ENCODE data around the gene ANAPC5.
A peak's percentile ranks its signal among the peaks of the same experiment; 100 is the strongest.
"Not testable (repeated sequence)": the region's sequence is repeated elsewhere in the genome, so short reads cannot be mapped to it uniquely, and the experiment has no call there.

The ANAPC5 gene

DNA sequence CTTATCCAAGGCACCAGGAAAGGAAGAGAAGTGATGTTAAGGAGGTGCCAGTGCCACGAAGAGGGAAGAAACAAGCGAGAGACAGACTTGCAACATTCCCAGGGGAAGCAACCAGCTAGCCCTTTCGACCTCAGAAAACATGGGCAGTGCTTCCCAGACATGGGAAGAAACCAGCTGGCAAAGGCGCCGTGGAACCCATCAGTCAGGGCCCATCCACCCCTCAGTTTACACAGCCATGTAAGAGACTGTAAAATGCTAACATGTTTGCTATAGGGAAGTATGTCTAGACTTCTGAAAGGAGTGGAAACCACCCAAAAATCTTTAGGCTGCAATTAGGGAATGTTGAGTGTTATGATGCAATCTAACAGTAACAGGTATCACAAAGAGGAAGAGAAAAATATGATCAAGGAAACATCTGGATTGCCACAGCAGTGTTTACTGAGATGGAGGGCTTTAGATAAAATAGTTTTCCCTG lies 26.3 kb downstream of the ANAPC5 start:
- Histone ChIP-seq H3K36me3 (ENCODE audit: insufficient read depth, low read length) (peaks cover 77% of the 10 kb centered on the region), H3K27me3 (ENCODE audit: insufficient read depth, low read length) (no peaks in the 10 kb centered on the region), H3K4me3 (ENCODE audit: low read length) (no peak overlapping the region)

DNA sequence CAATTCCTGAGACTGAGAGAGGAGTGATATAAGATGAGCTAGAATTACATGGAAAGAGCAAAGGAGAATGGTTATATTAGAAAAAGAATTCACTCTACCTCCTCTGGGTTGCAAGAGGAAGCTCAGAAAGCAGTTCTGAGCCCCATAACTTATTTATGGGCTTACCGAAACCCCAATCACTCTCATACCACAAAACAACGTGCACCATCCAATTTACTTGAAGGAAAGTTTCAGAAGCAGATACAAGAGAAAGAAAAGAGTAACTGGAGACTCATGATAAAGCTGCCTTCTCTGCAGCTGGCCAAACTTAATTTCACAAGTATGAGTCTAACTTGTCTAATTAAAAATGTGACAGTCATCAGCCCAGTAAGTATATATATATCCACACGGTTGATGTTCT lies 28.3 kb downstream of the ANAPC5 start:
- Histone ChIP-seq H3K36me3 (ENCODE audit: insufficient read depth, low read length) (peaks cover 67% of the 10 kb centered on the region), H3K9me3 (ENCODE audit: low read length) (no peaks in the 10 kb centered on the region), H2AFZ (ENCODE audit: low read depth, low read length) (no peak overlapping the region), H3K4me3 (ENCODE audit: low read length) (no peak overlapping the region), H3K27me3 (ENCODE audit: insufficient read depth, low read length) (no peaks in the 10 kb centered on the region), H3K4me1 (ENCODE audit: insufficient read depth, low read length) (no peaks in the 10 kb centered on the region)

More for the DNA sequence above, 26.3 kb downstream of the ANAPC5 start:
- Histone ChIP-seq H3K4me1 (ENCODE audit: insufficient read depth, low read length) (no peaks in the 10 kb centered on the region), H2AFZ (ENCODE audit: low read depth, low read length) (no peak overlapping the region), H3K9me3 (ENCODE audit: low read length) (no peaks in the 10 kb centered on the region)

DNA sequence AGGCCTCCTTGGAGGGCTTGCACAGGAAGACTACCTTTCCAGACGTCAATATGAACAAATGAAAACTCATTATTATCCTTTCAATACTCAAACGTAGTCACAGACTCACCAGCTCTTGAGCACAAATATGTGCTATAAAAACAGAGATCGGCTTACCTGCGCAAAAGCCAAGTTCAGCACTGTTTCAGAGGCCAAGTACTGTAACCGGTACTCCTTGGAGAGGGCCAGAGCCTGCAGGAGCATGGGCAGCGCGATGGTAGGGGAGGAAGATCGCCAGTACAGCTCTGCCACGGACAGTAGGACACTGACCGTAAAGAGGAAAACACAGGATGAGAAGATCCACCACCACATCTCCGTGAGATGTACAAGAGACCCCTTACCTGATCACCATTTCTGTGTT lies 34.1 kb downstream of the ANAPC5 start:
- no peak overlapping the region for H2AFZ ChIP-seq (ENCODE audit: low read depth, low read length)
- H3K9me3 ChIP-seq (ENCODE audit: low read length), result no peaks in the 10 kb centered on the region
- no peaks in the 10 kb centered on the region for H3K4me1 ChIP-seq (ENCODE audit: insufficient read depth, low read length)
- no peak overlapping the region for H3K4me3 ChIP-seq (ENCODE audit: low read length)
- peaks cover 41% of the 10 kb centered on the region for H3K36me3 ChIP-seq (ENCODE audit: insufficient read depth, low read length)
- H3K27me3 ChIP-seq (ENCODE audit: insufficient read depth, low read length), result no peaks in the 10 kb centered on the region

DNA sequence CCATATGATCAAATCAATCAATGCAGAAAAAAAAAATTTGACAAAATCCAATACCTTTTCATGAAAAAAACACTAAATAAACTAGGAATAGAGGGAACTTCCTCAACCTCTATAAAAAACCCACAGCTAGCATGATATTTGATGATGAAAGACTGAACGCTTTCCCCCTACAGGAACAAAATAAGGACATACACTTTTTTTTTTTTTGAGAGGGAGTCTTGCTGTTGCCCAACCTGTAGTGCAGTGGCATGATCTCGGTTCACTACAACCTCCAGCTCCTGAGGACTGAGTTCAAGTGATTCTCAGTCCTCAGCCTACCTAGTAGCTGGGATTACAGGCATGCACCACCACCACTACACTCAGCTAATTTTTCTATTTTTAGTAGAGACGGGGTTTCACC lies 37.8 kb downstream of the ANAPC5 start:
- Histone ChIP-seq H3K9me3 (ENCODE audit: low read length) (no peaks in the 10 kb centered on the region), H3K27me3 (ENCODE audit: insufficient read depth, low read length) (no peaks in the 10 kb centered on the region), H2AFZ (ENCODE audit: low read depth, low read length) (no peak overlapping the region), H3K4me1 (ENCODE audit: insufficient read depth, low read length) (no peaks in the 10 kb centered on the region), H3K36me3 (ENCODE audit: insufficient read depth, low read length) (peaks cover 35% of the 10 kb centered on the region), H3K4me3 (ENCODE audit: low read length) (no peak overlapping the region)

DNA sequence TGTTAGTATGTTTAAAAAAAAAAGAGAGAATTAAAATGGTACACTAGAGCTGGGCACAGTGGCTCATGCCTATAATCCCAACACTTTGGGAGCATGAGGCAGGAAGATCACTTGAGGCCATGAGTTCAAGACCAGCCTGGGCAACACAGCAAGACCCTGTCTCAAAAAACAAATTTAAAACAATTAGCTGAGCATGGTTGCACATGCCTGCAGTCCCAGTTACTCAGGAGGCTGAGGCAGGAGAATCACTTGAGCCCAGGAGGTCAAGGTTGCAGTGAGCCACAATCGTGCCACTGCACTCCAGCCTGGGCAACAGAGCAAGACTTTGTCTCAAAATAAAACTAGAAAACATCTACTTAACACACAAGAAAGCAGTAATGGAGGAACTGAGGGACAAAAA lies 42.0 kb downstream of the ANAPC5 start:
- peaks cover 24% of the 10 kb centered on the region for H3K36me3 ChIP-seq (ENCODE audit: insufficient read depth, low read length)
- not testable (repeated sequence) for H3K9me3 ChIP-seq (ENCODE audit: low read length); H2AFZ ChIP-seq (ENCODE audit: low read depth, low read length); H3K4me1 ChIP-seq (ENCODE audit: insufficient read depth, low read length); H3K4me3 ChIP-seq (ENCODE audit: low read length); H3K27me3 ChIP-seq (ENCODE audit: insufficient read depth, low read length)

DNA sequence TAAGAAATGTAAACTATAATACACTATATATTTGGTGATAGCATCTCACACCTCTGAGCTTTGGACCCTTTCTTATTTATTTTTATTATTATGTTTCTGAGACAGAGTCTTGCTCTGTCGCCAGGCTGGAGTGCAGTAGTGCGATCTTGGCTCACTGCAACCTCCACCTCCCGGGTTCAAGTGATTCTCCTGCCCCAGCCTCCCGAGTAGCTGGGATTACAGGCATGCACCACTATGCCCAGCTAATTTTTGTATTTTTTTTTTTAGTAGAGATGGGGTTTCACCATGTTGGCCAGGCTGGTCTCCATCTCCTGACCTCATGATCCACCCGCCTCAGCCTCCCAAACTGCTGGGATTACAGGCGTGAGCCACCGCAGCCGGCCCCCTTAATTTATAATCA lies 44.8 kb downstream of the ANAPC5 start:
- H3K36me3 ChIP-seq (ENCODE audit: insufficient read depth, low read length), result peaks cover 21% of the 10 kb centered on the region
- not testable (repeated sequence) for H3K4me3 ChIP-seq (ENCODE audit: low read length); H3K27me3 ChIP-seq (ENCODE audit: insufficient read depth, low read length); H3K9me3 ChIP-seq (ENCODE audit: low read length); H2AFZ ChIP-seq (ENCODE audit: low read depth, low read length); H3K4me1 ChIP-seq (ENCODE audit: insufficient read depth, low read length)

DNA sequence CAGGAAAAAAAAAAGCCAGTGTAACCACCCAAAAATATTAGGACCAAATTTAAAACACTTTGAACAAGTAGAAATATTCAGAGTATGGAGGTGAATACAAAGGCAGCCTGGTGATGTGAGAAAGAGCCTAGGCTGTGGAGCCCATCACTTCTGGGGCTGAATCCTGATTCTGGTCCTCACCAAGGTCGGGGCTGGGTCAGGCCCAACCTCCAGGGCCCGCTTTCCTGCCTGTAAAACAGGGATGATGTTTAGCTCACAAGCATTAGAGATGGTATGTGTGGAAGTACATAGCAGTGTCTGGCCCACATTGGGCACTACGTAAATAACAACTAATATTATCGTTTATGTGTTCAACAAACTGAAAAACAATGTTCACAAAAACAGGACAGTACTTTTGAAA lies 47.9 kb downstream of the ANAPC5 start:
- H3K4me1 ChIP-seq (ENCODE audit: insufficient read depth, low read length), result no peaks in the 10 kb centered on the region
- peaks cover 11% of the 10 kb centered on the region for H3K36me3 ChIP-seq (ENCODE audit: insufficient read depth, low read length)
- no peak overlapping the region for H2AFZ ChIP-seq (ENCODE audit: low read depth, low read length)
- no peaks in the 10 kb centered on the region for H3K27me3 ChIP-seq (ENCODE audit: insufficient read depth, low read length)
- no peak overlapping the region for H3K4me3 ChIP-seq (ENCODE audit: low read length)
- no peaks in the 10 kb centered on the region for H3K9me3 ChIP-seq (ENCODE audit: low read length)

DNA sequence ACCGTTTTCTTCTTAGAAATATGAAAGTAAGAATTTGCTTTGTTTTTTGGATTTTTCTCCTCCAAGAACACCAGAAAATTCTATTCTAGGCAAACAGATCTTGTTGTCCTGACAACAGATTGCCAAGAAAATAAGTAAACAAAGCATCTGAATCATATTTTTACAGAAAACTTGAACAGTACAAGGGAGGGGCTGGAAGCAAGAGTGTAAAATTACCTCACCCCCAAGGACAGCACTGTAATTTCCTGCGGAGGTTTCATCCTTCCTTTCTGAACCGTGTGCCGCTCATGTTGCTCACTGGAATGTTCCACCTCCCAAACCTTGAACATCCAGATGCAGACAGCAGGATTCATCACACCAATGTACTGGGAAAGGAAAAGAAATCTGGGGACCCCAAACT lies 50.3 kb downstream of the ANAPC5 start:
- Histone ChIP-seq H2AFZ (ENCODE audit: low read depth, low read length) (no peak overlapping the region), H3K36me3 (ENCODE audit: insufficient read depth, low read length) (no peaks in the 10 kb centered on the region), H3K9me3 (ENCODE audit: low read length) (no peaks in the 10 kb centered on the region), H3K4me3 (ENCODE audit: low read length) (no peak overlapping the region), H3K27me3 (ENCODE audit: insufficient read depth, low read length) (no peaks in the 10 kb centered on the region), H3K4me1 (ENCODE audit: insufficient read depth, low read length) (peaks cover 2% of the 10 kb centered on the region)

DNA sequence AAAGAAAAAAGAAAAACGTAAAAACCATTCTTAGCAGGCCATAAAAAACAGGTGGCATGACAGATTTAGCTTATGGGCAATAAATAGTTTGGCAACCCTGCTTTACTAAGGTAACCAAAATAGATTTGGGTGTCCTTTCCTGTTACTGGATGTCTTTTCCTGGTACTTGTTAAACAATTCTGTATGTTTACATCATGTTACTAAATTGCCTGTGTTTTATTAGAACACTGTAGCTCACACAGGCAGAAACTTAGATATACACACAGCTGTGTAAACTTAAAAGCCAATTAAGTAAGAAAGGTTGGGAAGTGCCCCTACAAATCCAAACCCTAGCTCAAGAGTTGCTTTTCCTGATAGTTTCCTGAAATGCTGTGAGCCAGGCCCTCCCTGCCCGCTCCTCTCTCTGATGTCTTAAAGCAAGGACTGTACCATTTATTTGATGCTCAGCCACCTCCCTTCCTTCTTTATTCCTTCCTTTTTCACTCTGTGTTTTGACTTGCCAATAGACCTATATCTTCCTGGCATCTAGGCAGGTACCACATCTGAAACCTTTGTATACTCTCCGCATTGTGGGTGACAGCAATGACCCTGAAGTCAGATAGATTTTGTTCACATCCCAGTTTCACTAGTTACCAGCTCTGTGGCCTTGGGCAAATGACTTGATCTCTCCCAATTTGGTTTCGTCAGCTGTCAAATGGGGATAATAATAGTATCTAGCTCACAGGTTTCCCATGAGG lies 52.0 kb downstream of the ANAPC5 start:
- no peak overlapping the region for H2AFZ ChIP-seq (ENCODE audit: low read depth, low read length)

DNA sequence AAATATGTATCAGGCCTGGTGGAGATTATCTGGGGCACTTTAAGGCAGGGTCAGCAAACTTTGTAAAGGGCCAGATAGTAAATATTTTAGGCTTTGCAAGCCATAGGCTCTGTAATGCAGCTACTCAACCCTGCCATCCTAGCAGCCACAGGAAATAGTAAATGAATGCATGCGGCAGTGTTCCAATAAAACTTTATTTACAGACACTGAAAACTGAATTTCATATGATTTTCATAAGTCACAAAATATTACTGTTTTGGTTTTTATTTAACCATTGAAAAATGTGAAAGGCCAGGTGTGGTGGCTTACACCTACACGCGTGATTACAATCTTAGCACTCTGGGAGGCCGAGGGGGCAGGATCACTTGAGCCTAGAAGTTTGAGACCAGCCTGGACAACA lies 52.5 kb downstream of the ANAPC5 start:
- no peaks in the 10 kb centered on the region for H3K9me3 ChIP-seq (ENCODE audit: low read length)
- H3K36me3 ChIP-seq (ENCODE audit: insufficient read depth, low read length), result no peaks in the 10 kb centered on the region
- no peak overlapping the region for H3K4me3 ChIP-seq (ENCODE audit: low read length)
- peaks cover 14% of the 10 kb centered on the region for H3K4me1 ChIP-seq (ENCODE audit: insufficient read depth, low read length)
- no peaks in the 10 kb centered on the region for H3K27me3 ChIP-seq (ENCODE audit: insufficient read depth, low read length)
- H2AFZ ChIP-seq (ENCODE audit: low read depth, low read length), result no peak overlapping the region

More for the DNA sequence above, 52.0 kb downstream of the ANAPC5 start:
- no peak overlapping the region for H3K4me3 ChIP-seq (ENCODE audit: low read length)
- H3K27me3 ChIP-seq (ENCODE audit: insufficient read depth, low read length), result no peaks in the 10 kb centered on the region
- H3K36me3 ChIP-seq (ENCODE audit: insufficient read depth, low read length), result no peaks in the 10 kb centered on the region
- H3K4me1 ChIP-seq (ENCODE audit: insufficient read depth, low read length), result peaks cover 11% of the 10 kb centered on the region
- H3K9me3 ChIP-seq (ENCODE audit: low read length), result no peaks in the 10 kb centered on the region

DNA sequence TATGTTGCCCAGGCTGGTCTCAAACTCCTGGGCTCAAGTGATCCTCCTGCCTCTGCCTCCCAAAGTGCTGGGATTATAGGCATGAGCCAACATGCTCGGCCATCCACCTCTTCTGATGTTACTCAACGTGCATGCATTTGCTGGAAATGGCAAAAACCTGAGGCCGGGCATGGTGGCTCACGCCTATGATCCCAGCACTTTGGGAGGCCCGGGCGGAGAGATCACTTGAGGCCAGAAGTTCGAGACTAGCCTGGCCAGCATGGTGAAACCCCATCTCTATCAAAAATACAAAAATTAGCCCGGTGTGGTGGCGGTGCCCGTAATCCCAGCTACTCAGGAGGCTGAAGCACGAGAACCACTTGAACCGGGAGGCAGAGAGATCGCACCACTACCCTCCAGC lies 53.8 kb downstream of the ANAPC5 start:
- not testable (repeated sequence) for H3K4me3 ChIP-seq (ENCODE audit: low read length)

DNA sequence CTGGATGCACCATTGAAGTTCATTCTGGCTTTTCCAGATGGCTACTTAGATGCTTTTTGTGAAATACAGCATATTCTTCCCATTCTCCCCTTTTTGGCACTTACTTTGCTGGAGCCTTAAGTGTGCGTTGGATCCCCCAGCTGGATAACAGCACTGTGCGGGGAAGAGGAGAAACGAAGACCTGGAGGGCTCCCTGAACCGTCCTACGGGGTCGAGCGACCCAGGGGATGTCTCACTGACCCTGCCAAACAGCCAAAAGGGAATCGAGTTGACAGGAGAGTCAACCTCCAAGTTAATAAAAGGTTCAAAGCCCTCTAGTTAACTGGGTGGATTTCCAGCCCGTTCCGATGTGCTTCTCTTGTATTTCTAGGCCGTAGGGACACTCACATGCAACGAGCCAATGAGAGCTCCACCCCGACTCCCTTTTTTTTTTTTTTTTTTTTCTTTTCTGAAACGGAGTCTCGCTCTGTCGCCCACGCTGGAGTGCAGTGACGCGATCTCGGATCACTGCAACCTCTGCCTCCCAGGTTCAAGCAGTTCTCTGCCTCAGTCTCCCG lies 54.7 kb downstream of the ANAPC5 start:
- Histone ChIP-seq H3K27me3 (ENCODE audit: insufficient read depth, low read length) (no peaks in the 10 kb centered on the region), H3K4me3 (ENCODE audit: low read length) (peak overlapping the region; percentile 80), H3K9me3 (ENCODE audit: low read length) (no peaks in the 10 kb centered on the region), H3K36me3 (ENCODE audit: insufficient read depth, low read length) (no peaks in the 10 kb centered on the region), H2AFZ (ENCODE audit: low read depth, low read length) (peak overlapping the region; percentile 73), H3K4me1 (ENCODE audit: insufficient read depth, low read length) (peaks cover 14% of the 10 kb centered on the region)

More for the DNA sequence above, 53.8 kb downstream of the ANAPC5 start:
- H3K27me3 ChIP-seq (ENCODE audit: insufficient read depth, low read length); H2AFZ ChIP-seq (ENCODE audit: low read depth, low read length); H3K36me3 ChIP-seq (ENCODE audit: insufficient read depth, low read length); H3K9me3 ChIP-seq (ENCODE audit: low read length): not testable (repeated sequence)
- H3K4me1 ChIP-seq (ENCODE audit: insufficient read depth, low read length), result peaks cover 14% of the 10 kb centered on the region

DNA sequence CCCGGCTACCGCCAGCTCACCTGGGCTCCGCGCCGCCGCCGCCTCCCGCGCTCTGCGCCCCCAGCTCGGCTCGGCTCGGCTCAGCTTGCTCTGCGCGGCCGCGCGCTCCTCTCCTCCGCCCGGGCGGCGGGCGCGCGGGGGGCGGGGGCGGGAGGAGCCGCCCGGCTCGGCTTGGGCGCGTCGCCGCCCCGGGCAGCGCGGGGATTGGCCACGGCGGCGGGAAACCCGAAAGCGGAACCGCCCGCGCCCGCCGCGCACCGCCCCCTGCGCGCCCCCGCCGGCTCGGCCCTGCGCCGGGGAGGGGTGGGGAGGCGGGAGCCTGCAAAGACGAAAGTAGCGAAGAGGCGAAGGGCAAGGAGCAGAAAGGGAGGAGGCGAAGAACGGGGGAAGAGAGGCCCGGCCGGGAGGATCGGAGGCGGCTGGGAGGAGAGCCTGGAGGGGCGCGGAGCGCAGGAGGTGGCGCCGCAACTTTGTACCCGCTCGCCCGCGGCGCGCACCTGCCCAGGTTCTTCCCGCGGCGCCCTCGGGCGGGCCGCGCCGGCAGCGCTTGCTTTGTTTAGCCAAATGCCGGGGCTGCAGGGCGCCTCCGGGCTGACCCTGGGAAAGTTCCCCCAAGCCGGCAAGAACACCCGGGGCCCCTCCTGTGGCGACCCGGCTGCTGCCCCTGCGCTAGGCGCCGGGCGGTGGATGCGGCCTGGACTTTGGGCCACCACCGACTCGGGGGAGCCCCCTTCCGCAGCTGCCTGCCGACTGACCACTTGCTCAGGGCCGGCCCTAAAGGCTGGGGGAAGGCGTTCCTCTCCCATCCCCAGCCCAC lies 55.4 kb downstream of the ANAPC5 start, which contains the start of gene CAMKK2:
TSS of gene CAMKK2 (minus strand) at position 92 of the 817 bp plus-strand sequence. CDS start 22,183 bp downstream, outside the sequence.
- Histone ChIP-seq H2AFZ (ENCODE audit: low read depth, low read length) (peak within 1 kb of the TSS; percentile 85), H3K4me1 (ENCODE audit: insufficient read depth, low read length) (peaks cover 14% of the 10 kb centered on the region), H3K4me3 (ENCODE audit: low read length) (peak within 1 kb of the TSS; percentile 80), H3K36me3 (ENCODE audit: insufficient read depth, low read length) (no peaks in the 10 kb centered on the region), H3K27me3 (ENCODE audit: insufficient read depth, low read length) (no peaks in the 10 kb centered on the region), H3K9me3 (ENCODE audit: low read length) (no peaks in the 10 kb centered on the region)

Measured in neuron (in vitro differentiated cells).